Thoracic aorta (tissue), 2 donors: ENCODE measurements around the gene DLL1. TPM values are rescaled to one million over a fixed set of nuclear protein-coding genes. Genes with fewer than 3 reads are reported as not detected.

Experiments used
- ATAC-seq: fragments of 150-250 bp; one replicate; pipeline ENCODE4 v1.8.0; 2017; ENCODE audit warnings: low read depth; ENCODE audit not compliant: insufficient number of reproducible peaks, low FRiP score
- DNase-seq: peaks from one replicate; pipeline ENCODE4 v3.0.0-alpha.2; 2020; ENCODE audit warnings: low spot score
- H3K27ac ChIP-seq, 2 donors: fragments of 200-600 bp; sonication (generic); 1 replicate in 1 of 2; 2 replicates in 1 of 2; pipeline ENCODE4 v1.5.1; 2016; ENCODE audit warnings: mild to moderate bottlenecking in 2 of 2, moderate library complexity in 2 of 2
- H3K27me3 ChIP-seq: fragments of 200-600 bp; sonication (generic); replicated peaks from 2 replicates; pipeline ENCODE4 v1.6.0; 2016; ENCODE audit warnings: mild to moderate bottlenecking; ENCODE audit not compliant: insufficient read depth
- H3K36me3 ChIP-seq: fragments of 200-600 bp; sonication (generic); one replicate; pipeline ENCODE4 v1.5.1; 2016
- H3K4me1 ChIP-seq, 2 donors: fragments of 200-600 bp; sonication (generic); 1 replicate in 1 of 2; 2 replicates in 1 of 2; pipeline versions ENCODE4 v1.5.1 to v1.6.0; 2016; ENCODE audit warnings: low read depth in 2 of 2, mild to moderate bottlenecking in 1 of 2; ENCODE audit not compliant: control insufficient read depth in 1 of 2
- H3K4me3 ChIP-seq: fragments of 200-600 bp; sonication (generic); 2 replicates; pipeline ENCODE4 v1.5.1; 2016; ENCODE audit warnings: mild to moderate bottlenecking
- H3K9me3 ChIP-seq: fragments of 200-600 bp; sonication (generic); 2 replicates; pipeline ENCODE4 v1.5.1; 2016
- CTCF ChIP-seq: fragments of 200-600 bp; sonication (generic); IDR thresholded peaks from one replicate; pipeline ENCODE4 v1.5.1; 2019; ENCODE audit warnings: antibody characterized with exemption
- total RNA-seq, 2 donors: library from RNA; depleted of rRNA; stranded (reverse); fragments of >200 nt; gene quantifications; one replicate each; pipeline versions ENCODE4 v1.1.0 to v1.2.3, GENCODE V29; 2016

DLL1 gene
- total RNA-seq, 2 donors from 2014 or later: 6.1 to 12.6 TPM

GRCh38 chr6:170259278-170259677 is 31.6 kb downstream of the DLL1 start:
- TF ChIP-seq CTCF: no peak
- H3K4me1 ChIP-seq: no peaks in the 10 kb centered on the region
- no peaks in the 10 kb centered on the region for H3K27me3 ChIP-seq
- H3K27ac ChIP-seq: no peak overlapping the region
- H3K4me3 ChIP-seq: no peak overlapping the region
- H3K36me3 ChIP-seq: no peaks in the 10 kb centered on the region
- ATAC-seq (no peak), DNase-seq (no peak)
- H3K9me3 ChIP-seq: no peaks in the 10 kb centered on the region

GRCh38 chr6:170258407-170258806 is 32.5 kb downstream of the DLL1 start:
- no peaks in the 10 kb centered on the region for H3K36me3 ChIP-seq
- no peak for TF ChIP-seq CTCF
- H3K27ac ChIP-seq: no peak overlapping the region
- H3K4me1 ChIP-seq: no peaks in the 10 kb centered on the region
- DNase-seq (no peak), ATAC-seq (no peak)
- no peaks in the 10 kb centered on the region for H3K27me3 ChIP-seq
- H3K4me3 ChIP-seq: no peak overlapping the region
- H3K9me3 ChIP-seq: no peaks in the 10 kb centered on the region

GRCh38 chr6:170257376-170257775 is 33.5 kb downstream of the DLL1 start:
- no peak for TF ChIP-seq CTCF
- Histone ChIP-seq H3K27ac (no peak overlapping the region), H3K36me3 (no peaks in the 10 kb centered on the region), H3K4me3 (no peak overlapping the region), H3K27me3 (no peaks in the 10 kb centered on the region), H3K9me3 (no peaks in the 10 kb centered on the region), H3K4me1 (no peaks in the 10 kb centered on the region)
- ATAC-seq (no peak), DNase-seq (no peak)

GRCh38 chr6:170256641-170257040 is 34.2 kb downstream of the DLL1 start:
- no peaks in the 10 kb centered on the region for H3K36me3 ChIP-seq
- no peaks in the 10 kb centered on the region for H3K4me1 ChIP-seq
- ATAC-seq: no peak
- no peak for DNase-seq
- no peak overlapping the region for H3K27ac ChIP-seq
- H3K27me3 ChIP-seq: no peaks in the 10 kb centered on the region
- H3K9me3 ChIP-seq: no peaks in the 10 kb centered on the region
- no peak overlapping the region for H3K4me3 ChIP-seq
- TF ChIP-seq CTCF: no peak

- Histone ChIP-seq H3K4me3 (no peak overlapping the region), H3K9me3 (no peaks in the 10 kb centered on the region), H3K4me1 (no peaks in the 10 kb centered on the region), H3K27me3 (no peaks in the 10 kb centered on the region), H3K36me3 (no peaks in the 10 kb centered on the region), H3K27ac (no peak overlapping the region)
- no peak for DNase-seq
- ATAC-seq: no peak
- TF ChIP-seq CTCF: no peak
Measured at GRCh38 chr6:170255426-170256125, 35.3 kb downstream of the DLL1 start.
